ENCODE results near the gene DCLRE1C.
"Not testable (repeated sequence)": the region's sequence is repeated elsewhere in the genome, so short reads cannot be mapped to it uniquely, and the experiment has no call there.

Gene DCLRE1C

GRCh38 chr10:14891151-14891550, 62.7 kb downstream of the DCLRE1C start:
- in situ Hi-C loops (cut with HindIII; ENCODE audit: low sequenced_read_pairs) = no loop called here

- in situ Hi-C loops (cut with HindIII; ENCODE audit: low sequenced_read_pairs) = no loop called here
Measured at GRCh38 chr10:14889318-14889717, 64.6 kb downstream of the DCLRE1C start.

- in situ Hi-C loops (cut with HindIII; ENCODE audit: low sequenced_read_pairs) = loop anchor here (5.0 kb wide), 1 partner anchor 47 kb away; the partner anchor contains the start of genes CDNF, HSPA14 and MSANTD7
Measured at GRCh38 chr10:14884082-14884481, 69.8 kb downstream of the DCLRE1C start.

GRCh38 chr10:14880229-14880628, 73.7 kb downstream of the DCLRE1C start:
- in situ Hi-C loops (cut with HindIII; ENCODE audit: low sequenced_read_pairs) = loop anchor here (5.0 kb wide), 1 partner anchor 43 kb away; the partner anchor contains the start of genes CDNF, HSPA14 and MSANTD7

GRCh38 chr10:14879928-14880193, 74.0 kb downstream of the DCLRE1C start:
- in situ Hi-C loops (cut with HindIII; ENCODE audit: low sequenced_read_pairs) = loop anchor here (5.0 to 10.0 kb wide), 2 partner anchors 43 to 85 kb away; partner anchors contain the start of genes CDNF, HSPA14 and MSANTD7

- in situ Hi-C loops (cut with HindIII; ENCODE audit: low sequenced_read_pairs) = loop anchor here (10.0 kb wide), 1 partner anchor 85 kb away; no protein-coding TSS in a partner anchor
Measured at GRCh38 chr10:14879124-14879927, 74.6 kb downstream of the DCLRE1C start.

GRCh38 chr10:14878266-14879123, 75.4 kb downstream of the DCLRE1C start, which contains the start of gene SUV39H2:
SUV39H2 (plus strand) TSS chr10:14878866; CDS start chr10:14878889, 23 bp downstream.
- in situ Hi-C loops (cut with HindIII; ENCODE audit: low sequenced_read_pairs) = loop anchor here (10.0 kb wide), 1 partner anchor 86 kb away; no protein-coding TSS in a partner anchor

- in situ Hi-C loops (cut with HindIII; ENCODE audit: low sequenced_read_pairs) = loop anchor here (10.0 kb wide), 1 partner anchor 88 kb away; no protein-coding TSS in a partner anchor
Measured at GRCh38 chr10:14876764-14877163, 77.1 kb downstream of the DCLRE1C start.

- in situ Hi-C loops (cut with HindIII; ENCODE audit: low sequenced_read_pairs) = loop anchor here (10.0 kb wide), 1 partner anchor 89 kb away; no protein-coding TSS in a partner anchor
Measured at GRCh38 chr10:14875941-14876340, 78.0 kb downstream of the DCLRE1C start.

GRCh38 chr10:14873090-14873760, 80.7 kb downstream of the DCLRE1C start:
- in situ Hi-C loops (cut with HindIII; ENCODE audit: low sequenced_read_pairs) = loop anchor here (10.0 kb wide), 1 partner anchor 92 kb away; no protein-coding TSS in a partner anchor

GRCh38 chr10:14864871-14865270, 89.0 kb downstream of the DCLRE1C start:
- in situ Hi-C loops (cut with HindIII; ENCODE audit: low sequenced_read_pairs) = not testable (repeated sequence)

- in situ Hi-C loops (cut with HindIII; ENCODE audit: low sequenced_read_pairs) = not testable (repeated sequence)
Measured at GRCh38 chr10:14864466-14864865, 89.4 kb downstream of the DCLRE1C start.

- in situ Hi-C loops (cut with HindIII; ENCODE audit: low sequenced_read_pairs) = no loop called here
Measured at GRCh38 chr10:14860791-14861190, 93.1 kb downstream of the DCLRE1C start.

- in situ Hi-C loops (cut with HindIII; ENCODE audit: low sequenced_read_pairs) = no loop called here
Measured at GRCh38 chr10:14859775-14860174, 94.1 kb downstream of the DCLRE1C start.

- in situ Hi-C loops (cut with HindIII; ENCODE audit: low sequenced_read_pairs) = no loop called here
Measured at GRCh38 chr10:14859043-14859442, 94.9 kb downstream of the DCLRE1C start.

- in situ Hi-C loops (cut with HindIII; ENCODE audit: low sequenced_read_pairs) = no loop called here
Measured at GRCh38 chr10:14858338-14858960, 95.4 kb downstream of the DCLRE1C start.

GRCh38 chr10:14855453-14855852, 98.4 kb downstream of the DCLRE1C start:
- in situ Hi-C loops (cut with HindIII; ENCODE audit: low sequenced_read_pairs) = no loop called here

GRCh38 chr10:14852236-14852635, 101.7 kb downstream of the DCLRE1C start:
- in situ Hi-C loops (cut with HindIII; ENCODE audit: low sequenced_read_pairs) = no loop called here
